ENCODE results near the gene GAL.

The GAL gene

GRCh38 chr11:68659158-68659921 is 25.0 kb upstream of the GAL start:
- DNase-seq (ENCODE audit: low spot score), result no peak

GRCh38 chr11:68660066-68660810 is 24.1 kb upstream of the GAL start:
- DNase-seq (ENCODE audit: low spot score), result no peak

GRCh38 chr11:68661014-68661413 is 23.3 kb upstream of the GAL start:
- no peak for DNase-seq (ENCODE audit: low spot score)

GRCh38 chr11:68661697-68662603 is 22.4 kb upstream of the GAL start:
- no peak for DNase-seq (ENCODE audit: low spot score)

GRCh38 chr11:68663482-68664010 is 20.8 kb upstream of the GAL start:
- no peak for DNase-seq (ENCODE audit: low spot score)

GRCh38 chr11:68664141-68664540 is 20.2 kb upstream of the GAL start:
- DNase-seq (ENCODE audit: low spot score), result no peak

- no peak for DNase-seq (ENCODE audit: low spot score)
Observed at GRCh38 chr11:68664906-68665305, 19.4 kb upstream of the GAL start.

- no peak for DNase-seq (ENCODE audit: low spot score)
Observed at GRCh38 chr11:68665436-68665835, 18.9 kb upstream of the GAL start.

GRCh38 chr11:68666849-68667248 is 17.5 kb upstream of the GAL start:
- no peak for DNase-seq (ENCODE audit: low spot score)

- no peak for DNase-seq (ENCODE audit: low spot score)
Observed at GRCh38 chr11:68667511-68668500, 16.5 kb upstream of the GAL start.

- DNase-seq (ENCODE audit: low spot score), result no peak
Observed at GRCh38 chr11:68669301-68670090, 14.8 kb upstream of the GAL start.

GRCh38 chr11:68670208-68670992 is 13.9 kb upstream of the GAL start:
- no peak for DNase-seq (ENCODE audit: low spot score)

GRCh38 chr11:68673306-68673945 is 10.9 kb upstream of the GAL start:
- DNase-seq (ENCODE audit: low spot score), result no peak

GRCh38 chr11:68673991-68674390 is 10.4 kb upstream of the GAL start:
- DNase-seq (ENCODE audit: low spot score), result no peak

GRCh38 chr11:68674461-68674860 is 9.9 kb upstream of the GAL start:
- no peak for DNase-seq (ENCODE audit: low spot score)

- no peak for DNase-seq (ENCODE audit: low spot score)
Observed at GRCh38 chr11:68677432-68677831, 6.9 kb upstream of the GAL start.

GRCh38 chr11:68678031-68678441 is 6.3 kb upstream of the GAL start:
- DNase-seq (ENCODE audit: low spot score), result no peak

- DNase-seq (ENCODE audit: low spot score), result no peak
Observed at GRCh38 chr11:68680541-68681231, 3.7 kb upstream of the GAL start.
